Bladder microvascular endothelial cell (primary cell): ENCODE results near the gene SV2C. TPM values are rescaled to one million over a fixed set of nuclear protein-coding genes. Genes with fewer than 3 reads are reported as not detected.

Experiments used
- total RNA-seq: library from RNA; depleted of rRNA; stranded (reverse); fragments of >200 nt; gene quantifications from 2 replicates; pipeline ENCODE4 v1.2.3, GENCODE V29; 2014

The SV2C gene, protein sequence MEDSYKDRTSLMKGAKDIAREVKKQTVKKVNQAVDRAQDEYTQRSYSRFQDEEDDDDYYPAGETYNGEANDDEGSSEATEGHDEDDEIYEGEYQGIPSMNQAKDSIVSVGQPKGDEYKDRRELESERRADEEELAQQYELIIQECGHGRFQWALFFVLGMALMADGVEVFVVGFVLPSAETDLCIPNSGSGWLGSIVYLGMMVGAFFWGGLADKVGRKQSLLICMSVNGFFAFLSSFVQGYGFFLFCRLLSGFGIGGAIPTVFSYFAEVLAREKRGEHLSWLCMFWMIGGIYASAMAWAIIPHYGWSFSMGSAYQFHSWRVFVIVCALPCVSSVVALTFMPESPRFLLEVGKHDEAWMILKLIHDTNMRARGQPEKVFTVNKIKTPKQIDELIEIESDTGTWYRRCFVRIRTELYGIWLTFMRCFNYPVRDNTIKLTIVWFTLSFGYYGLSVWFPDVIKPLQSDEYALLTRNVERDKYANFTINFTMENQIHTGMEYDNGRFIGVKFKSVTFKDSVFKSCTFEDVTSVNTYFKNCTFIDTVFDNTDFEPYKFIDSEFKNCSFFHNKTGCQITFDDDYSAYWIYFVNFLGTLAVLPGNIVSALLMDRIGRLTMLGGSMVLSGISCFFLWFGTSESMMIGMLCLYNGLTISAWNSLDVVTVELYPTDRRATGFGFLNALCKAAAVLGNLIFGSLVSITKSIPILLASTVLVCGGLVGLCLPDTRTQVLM
- total RNA-seq = not detected in 2 replicates

GRCh38 chr5:76082772-76083554 lies at the start of gene SV2C:
SV2C (plus strand) TSS chr5:76083383; CDS start chr5:76131751, 48,368 bp downstream.

GRCh38 chr5:76402886-76403765 lies 319.9 kb downstream of the SV2C start, which contains the start of gene IQGAP2:
IQGAP2 (plus strand) TSS chr5:76403285; CDS start chr5:76403546, 261 bp downstream.

